HepG2 (cell line): ENCODE data around the gene FGF1.

Source experiments
- CTCF ChIP-seq: sonication (generic); formaldehyde crosslinking; IDR thresholded peaks from 2 replicates; pipeline ENCODE4 v1.5.0; 2020; ENCODE audit warnings: mild to moderate bottlenecking, missing genetic modification reagents, moderate library complexity
- ZNF710 ChIP-seq: sonication (generic); formaldehyde crosslinking; IDR thresholded peaks from 2 replicates; pipeline ENCODE4 v1.5.0; 2020; ENCODE audit warnings: mild to moderate bottlenecking, missing genetic modification reagents, borderline replicate concordance

GRCh38 chr5:142680605-142681259 is 5.2 kb downstream of the FGF1 start:
- no peak for TF ChIP-seq ZNF710 (CRISPR knock-in tag)
- no peak for TF ChIP-seq CTCF (CRISPR knock-in tag)
